DND-41 (cell line): Measurements from ENCODE around the gene KIAA1210.

Experiments used
- ATAC-seq: fragments of 200-7000 bp; cut with Tn5 transposase; 3 replicates; pipeline ENCODE4 v1.9.1; 2021; ENCODE audit warnings: low read depth; ENCODE audit not compliant: insufficient read depth
- DNase-seq: peaks from one replicate; pipeline ENCODE4 v3.0.0-alpha.2; 2020
- H2AFZ ChIP-seq: 2 replicates; pipeline ENCODE4 v1.6.0; 2012; ENCODE audit warnings: low read depth, low read length
- H3K27ac ChIP-seq: 2 replicates; pipeline ENCODE4 v1.5.1; 2012; ENCODE audit warnings: low read length, inconsistent platforms
- H3K27me3 ChIP-seq: fragments of 200-600 bp; sonication (generic); 2 replicates; pipeline ENCODE4 v1.6.0; 2012; ENCODE audit warnings: low read length, mild to moderate bottlenecking, inconsistent platforms; ENCODE audit not compliant: insufficient read depth, poor library complexity
- H3K36me3 ChIP-seq: 2 replicates; pipeline ENCODE4 v1.5.1; 2012; ENCODE audit warnings: low read length, inconsistent platforms; ENCODE audit not compliant: insufficient read depth
- H3K4me1 ChIP-seq: 2 replicates; pipeline ENCODE4 v1.5.1; 2012; ENCODE audit warnings: mild to moderate bottlenecking, low read length; ENCODE audit not compliant: insufficient read depth
- H3K4me2 ChIP-seq: 2 replicates; pipeline ENCODE4 v1.6.0; 2012; ENCODE audit warnings: mild to moderate bottlenecking, moderate library complexity, low read length, inconsistent platforms; ENCODE audit not compliant: insufficient read depth
- H3K4me3 ChIP-seq, 2 experiments: fragments of 200-600 bp in 1 of 2; shearing (Covaris generic) in 1 of 2; 2 replicates each; pipeline ENCODE4 v1.5.1; 2012 to 2016; ENCODE audit warnings: inconsistent platforms in 2 of 2, low read length in 2 of 2, mild to moderate bottlenecking in 2 of 2, low read depth in 1 of 2, moderate library complexity in 1 of 2
- H3K79me2 ChIP-seq: 2 replicates; pipeline ENCODE4 v1.6.0; 2012; ENCODE audit warnings: low read length, inconsistent platforms; ENCODE audit not compliant: insufficient read depth
- H3K9ac ChIP-seq: 2 replicates; pipeline ENCODE4 v1.6.0; 2012; ENCODE audit warnings: low read depth, mild to moderate bottlenecking, inconsistent platforms, low read length, moderate library complexity
- H3K9me3 ChIP-seq: 2 replicates; pipeline ENCODE4 v1.5.1; 2012; ENCODE audit warnings: low read length, moderate library complexity, mild to moderate bottlenecking, inconsistent platforms; ENCODE audit not compliant: insufficient read depth, severe bottlenecking
- H4K20me1 ChIP-seq: 2 replicates; pipeline ENCODE4 v1.6.0; 2012; ENCODE audit warnings: low read length; ENCODE audit not compliant: insufficient read depth
- CTCF ChIP-seq: IDR thresholded peaks from 2 replicates; pipeline ENCODE4 v1.5.1; 2012; ENCODE audit warnings: borderline replicate concordance, low read length, moderate library complexity, mild to moderate bottlenecking; ENCODE audit not compliant: poor library complexity, severe bottlenecking; ENCODE audit errors: extremely low read depth
- EZH2 ChIP-seq: IDR thresholded peaks from 3 replicates; pipeline ENCODE4 v1.6.1; 2012; ENCODE audit warnings: borderline replicate concordance, low read depth, mild to moderate bottlenecking, moderate library complexity, low read length, inconsistent platforms; ENCODE audit not compliant: severe bottlenecking

KIAA1210 gene

GRCh38 chrX:119121341-119121740 lies 6.3 kb downstream of the KIAA1210 start:
- Histone ChIP-seq H2AFZ (no peak overlapping the region), H3K79me2 (no peaks in the 10 kb centered on the region), H3K9me3 (no peaks in the 10 kb centered on the region), H3K27me3 (no peaks in the 10 kb centered on the region), H3K4me3 (no peak overlapping the region), H4K20me1 (no peaks in the 10 kb centered on the region), H3K36me3 (no peaks in the 10 kb centered on the region), H3K4me1 (no peaks in the 10 kb centered on the region), H3K4me2 (no peak overlapping the region), H3K9ac (no peak overlapping the region), H3K27ac (no peak overlapping the region)
- DNase-seq (no peak), ATAC-seq (no peak)
- no peak for TF ChIP-seq CTCF

- no peaks in the 10 kb centered on the region for H3K4me1 ChIP-seq
- peak; percentile 95 for ATAC-seq
- no peak overlapping the region for H3K27ac ChIP-seq
- H3K9ac ChIP-seq = no peak overlapping the region
- H3K9me3 ChIP-seq = no peaks in the 10 kb centered on the region
- TF ChIP-seq CTCF (peak; percentile 90), EZH2 (no peak)
- no peak overlapping the region for H3K4me2 ChIP-seq
- DNase-seq = peak; percentile 63
- no peaks in the 10 kb centered on the region for H3K79me2 ChIP-seq
- no peaks in the 10 kb centered on the region for H3K36me3 ChIP-seq
- no peaks in the 10 kb centered on the region for H4K20me1 ChIP-seq
- H3K27me3 ChIP-seq = no peaks in the 10 kb centered on the region
- no peak overlapping the region for H3K4me3 ChIP-seq
- no peak overlapping the region for H2AFZ ChIP-seq
These were observed 8.7 kb downstream of the KIAA1210 start for GRCh38 chrX:119118780-119119395.

GRCh38 chrX:119107206-119107605 lies 20.4 kb downstream of the KIAA1210 start:
- no peak overlapping the region for H3K4me2 ChIP-seq

More at GRCh38 chrX:119107206-119107605, 20.4 kb downstream of the KIAA1210 start:
- ATAC-seq (no peak), DNase-seq (no peak)
- Histone ChIP-seq H3K9me3 (no peaks in the 10 kb centered on the region), H3K4me1 (no peaks in the 10 kb centered on the region), H4K20me1 (no peaks in the 10 kb centered on the region), H3K79me2 (no peaks in the 10 kb centered on the region), H3K27ac (no peak overlapping the region), H2AFZ (no peak overlapping the region), H3K36me3 (no peaks in the 10 kb centered on the region), H3K4me3 (no peak overlapping the region), H3K9ac (no peak overlapping the region), H3K27me3 (no peaks in the 10 kb centered on the region)
- TF ChIP-seq CTCF = no peak
- TF ChIP-seq EZH2 = no peak
